NT2/D1 (cell line): Measurements from ENCODE around the gene STH.

Source experiments
- DNase-seq: peaks from one replicate; pipeline ENCODE4 v3.0.0-alpha.2; 2011; ENCODE audit warnings: low read depth, low spot score
- H3K27me3 ChIP-seq: 2 replicates; pipeline ENCODE4 v1.6.0; 2011; ENCODE audit warnings: mild to moderate bottlenecking; ENCODE audit not compliant: insufficient read length, insufficient read depth
- H3K36me3 ChIP-seq: 2 replicates; pipeline ENCODE4 v1.6.1; 2011; ENCODE audit warnings: mild to moderate bottlenecking, low read length, mixed read lengths; ENCODE audit not compliant: insufficient read depth, insufficient read length
- H3K4me1 ChIP-seq: 2 replicates; pipeline ENCODE4 v1.5.1; 2011; ENCODE audit not compliant: insufficient read depth, insufficient read length
- H3K4me3 ChIP-seq: 2 replicates; pipeline ENCODE4 v1.5.1; 2011; ENCODE audit warnings: low read depth; ENCODE audit not compliant: insufficient read length
- H3K9ac ChIP-seq: 2 replicates; pipeline ENCODE4 v1.6.0; 2011; ENCODE audit warnings: low read depth; ENCODE audit not compliant: insufficient read length
- H3K9me3 ChIP-seq: 2 replicates; pipeline ENCODE4 v1.5.1; 2011; ENCODE audit warnings: mild to moderate bottlenecking, low read length; ENCODE audit not compliant: insufficient read depth
- SUZ12 ChIP-seq: IDR thresholded peaks from 2 replicates; pipeline ENCODE4 v1.6.1; 2011; ENCODE audit not compliant: insufficient read length, insufficient read depth; ENCODE audit errors: extremely low read depth
- YY1 ChIP-seq: IDR thresholded peaks from 2 replicates; pipeline ENCODE4 v1.6.1; 2011; ENCODE audit not compliant: insufficient read length, insufficient read depth
- ZNF274 ChIP-seq: IDR thresholded peaks from 2 replicates; pipeline ENCODE4 v1.6.1; 2011; ENCODE audit warnings: mild to moderate bottlenecking, low read depth, low read length

The STH gene

GRCh38 chr17:45968732-45969131 lies 30.3 kb upstream of the STH start:
- H3K4me1 ChIP-seq: peaks cover 1% of the 10 kb centered on the region
- no peak for DNase-seq

GRCh38 chr17:45969726-45970125 lies 29.3 kb upstream of the STH start:
- Histone ChIP-seq H3K4me1 (peaks cover 4% of the 10 kb centered on the region), H3K4me3 (no peak overlapping the region), H3K9me3 (no peaks in the 10 kb centered on the region), H3K9ac (no peak overlapping the region), H3K27me3 (no peaks in the 10 kb centered on the region), H3K36me3 (no peaks in the 10 kb centered on the region)
- TF ChIP-seq YY1: no peak
- no peak for TF ChIP-seq SUZ12
- no peak for TF ChIP-seq ZNF274
- no peak for DNase-seq

More at GRCh38 chr17:45968732-45969131, 30.3 kb upstream of the STH start:
- no peaks in the 10 kb centered on the region for H3K36me3 ChIP-seq
- no peaks in the 10 kb centered on the region for H3K27me3 ChIP-seq
- TF ChIP-seq YY1: no peak
- H3K9me3 ChIP-seq: no peaks in the 10 kb centered on the region
- H3K9ac ChIP-seq: no peak overlapping the region
- no peak overlapping the region for H3K4me3 ChIP-seq

GRCh38 chr17:45970659-45971058 lies 28.4 kb upstream of the STH start:
- Histone ChIP-seq H3K9ac (no peak overlapping the region), H3K4me3 (no peak overlapping the region), H3K9me3 (no peaks in the 10 kb centered on the region), H3K4me1 (peaks cover 4% of the 10 kb centered on the region), H3K27me3 (no peaks in the 10 kb centered on the region), H3K36me3 (no peaks in the 10 kb centered on the region)
- no peak for TF ChIP-seq YY1
- TF ChIP-seq SUZ12: no peak
- TF ChIP-seq ZNF274: no peak
- DNase-seq: no peak

GRCh38 chr17:45971698-45972141 lies 27.3 kb upstream of the STH start:
- H3K4me3 ChIP-seq: no peak overlapping the region
- H3K36me3 ChIP-seq: no peaks in the 10 kb centered on the region
- H3K27me3 ChIP-seq: no peaks in the 10 kb centered on the region
- TF ChIP-seq SUZ12 (no peak), ZNF274 (no peak), YY1 (no peak)
- H3K9me3 ChIP-seq: no peaks in the 10 kb centered on the region
- DNase-seq: no peak
- no peak overlapping the region for H3K9ac ChIP-seq
- peaks cover 10% of the 10 kb centered on the region for H3K4me1 ChIP-seq

GRCh38 chr17:45972531-45972930 lies 26.5 kb upstream of the STH start:
- Histone ChIP-seq H3K9me3 (no peaks in the 10 kb centered on the region), H3K36me3 (no peaks in the 10 kb centered on the region), H3K9ac (no peak overlapping the region), H3K27me3 (no peaks in the 10 kb centered on the region), H3K4me1 (peaks cover 14% of the 10 kb centered on the region), H3K4me3 (no peak overlapping the region)
- no peak for DNase-seq
- TF ChIP-seq ZNF274 (no peak), SUZ12 (no peak), YY1 (no peak)

GRCh38 chr17:45973099-45973780 lies 25.8 kb upstream of the STH start:
- H3K4me1 ChIP-seq: peaks cover 18% of the 10 kb centered on the region
- TF ChIP-seq SUZ12 (no peak), YY1 (no peak), ZNF274 (no peak)
- H3K9me3 ChIP-seq: no peaks in the 10 kb centered on the region
- no peaks in the 10 kb centered on the region for H3K27me3 ChIP-seq
- no peak overlapping the region for H3K9ac ChIP-seq
- no peak for DNase-seq
- no peaks in the 10 kb centered on the region for H3K36me3 ChIP-seq
- H3K4me3 ChIP-seq: no peak overlapping the region

- DNase-seq: no peak
- no peak overlapping the region for H3K9ac ChIP-seq
Measured at GRCh38 chr17:45973946-45974859, 24.8 kb upstream of the STH start.

More at GRCh38 chr17:45973946-45974859, 24.8 kb upstream of the STH start:
- TF ChIP-seq YY1 (no peak), ZNF274 (no peak), SUZ12 (no peak)
- Histone ChIP-seq H3K27me3 (no peaks in the 10 kb centered on the region), H3K4me3 (no peak overlapping the region), H3K4me1 (peaks cover 18% of the 10 kb centered on the region), H3K9me3 (no peaks in the 10 kb centered on the region), H3K36me3 (no peaks in the 10 kb centered on the region)
